ENCODE results near the gene ABHD1. TPM values are rescaled to one million over a fixed set of nuclear protein-coding genes. Genes with fewer than 3 reads are reported as not detected.

The ABHD1 gene
- total RNA-seq, 4 donors from 2014 or later: 0.48 TPM; not detected in 3

- no peak for TF ChIP-seq EP300 (IDR thresholded peaks at IDR 0.05; ENCODE audit: low read depth)
- no peak for TF ChIP-seq CTCF (IDR thresholded peaks at IDR 0.05)
- Histone ChIP-seq H3K9me3 (no peaks in the 10 kb centered on the region), H3K36me3 (no peaks in the 10 kb centered on the region), H3K27ac (no peak within 1 kb of the TSS), H3K4me1 (peaks cover 0 to 4% (median 0%) of the 10 kb centered on the region in 4 donors), H3K4me3 (no peak within 1 kb of the TSS), H3K27me3 (no peaks in the 10 kb centered on the region)
- WGBS, 2 donors (ENCODE audit: low coverage in 1 of 2): 71% methylated on average over 4 of the region's 4 CpGs; no CpG with 5 or more reads in 1 of the 2 donors
- in situ Hi-C loops (cut with MboI; ENCODE audit: low pct_ligation_motif_present in 1 of 4, low pct_unique_long_range_greater_than_20kb in 1 of 4, low sequenced_read_pairs in 3 of 4) (no loop called here), intact Hi-C loops (cut with DNase I; ENCODE audit: low total_unique reads) (loop anchor here (10.0 kb wide), 1 partner anchor 75 kb away; the partner anchor contains the start of genes ATRAID, CAD and SLC5A6)
- no peak for DNase-seq
Measured at GRCh38 chr2:27139310-27139709, 15.7 kb downstream of the ABHD1 start, which contains the start of gene PRR30. TSS of gene PRR30 (minus strand) at chr2:27139410. CDS start at chr2:27138329, 1,081 bp downstream.

GRCh38 chr2:27143285-27143684 lies 19.7 kb downstream of the ABHD1 start:
- no peak overlapping the region for H3K27ac ChIP-seq
- WGBS, 2 donors (ENCODE audit: low coverage in 1 of 2): 81% methylated on average over 1 of the region's 1 CpG; no CpG with 5 or more reads in 1 of the 2 donors
- no peaks in the 10 kb centered on the region for H3K9me3 ChIP-seq
- TF ChIP-seq POLR2AphosphoS5 (IDR thresholded peaks at IDR 0.05): no peak
- TF ChIP-seq EP300 (IDR thresholded peaks at IDR 0.05; ENCODE audit: low read depth): no peak
- no peak for TF ChIP-seq POLR2A (IDR thresholded peaks at IDR 0.05)
- TF ChIP-seq CTCF (IDR thresholded peaks at IDR 0.05): no peak
- H3K27me3 ChIP-seq: no peaks in the 10 kb centered on the region
- no peak overlapping the region for H3K4me3 ChIP-seq
- no peak for DNase-seq
- no peaks in the 10 kb centered on the region for H3K4me1 ChIP-seq
- in situ Hi-C loops (cut with MboI; ENCODE audit: low pct_ligation_motif_present in 1 of 4, low pct_unique_long_range_greater_than_20kb in 1 of 4, low sequenced_read_pairs in 3 of 4): no loop called here
- intact Hi-C loops (cut with DNase I; ENCODE audit: low total_unique reads): no loop called here
- H3K36me3 ChIP-seq: no peaks in the 10 kb centered on the region

GRCh38 chr2:27145682-27146081 lies 22.1 kb downstream of the ABHD1 start:
- H3K4me1 ChIP-seq: no peaks in the 10 kb centered on the region
- WGBS, 2 donors (ENCODE audit: low coverage in 1 of 2): 40 to 70% methylated on average over 1 to 2 of the region's 2 CpGs
- H3K27me3 ChIP-seq: no peaks in the 10 kb centered on the region
- intact Hi-C loops (cut with DNase I; ENCODE audit: low total_unique reads) (no loop called here), in situ Hi-C loops (cut with MboI; ENCODE audit: low pct_ligation_motif_present in 1 of 4, low pct_unique_long_range_greater_than_20kb in 1 of 4, low sequenced_read_pairs in 3 of 4) (no loop called here)
- H3K9me3 ChIP-seq: no peaks in the 10 kb centered on the region
- no peak for DNase-seq
- H3K4me3 ChIP-seq: no peak overlapping the region
- no peak overlapping the region for H3K27ac ChIP-seq
- no peak for TF ChIP-seq CTCF (IDR thresholded peaks at IDR 0.05)
- no peaks in the 10 kb centered on the region for H3K36me3 ChIP-seq

GRCh38 chr2:27147935-27148334 lies 24.3 kb downstream of the ABHD1 start:
- in situ Hi-C loops (cut with MboI; ENCODE audit: low pct_ligation_motif_present in 1 of 4, low pct_unique_long_range_greater_than_20kb in 1 of 4, low sequenced_read_pairs in 3 of 4) (no loop called here), intact Hi-C loops (cut with DNase I; ENCODE audit: low total_unique reads) (no loop called here)
- 80 to 93% methylated on average over 1 to 8 of the region's 8 CpGs for WGBS, 2 donors (ENCODE audit: low coverage in 1 of 2)
- H3K9me3 ChIP-seq: no peaks in the 10 kb centered on the region
- DNase-seq: no peak
- no peak overlapping the region for H3K27ac ChIP-seq
- no peaks in the 10 kb centered on the region for H3K36me3 ChIP-seq
- TF ChIP-seq EP300 (IDR thresholded peaks at IDR 0.05; ENCODE audit: low read depth) (no peak), CTCF (IDR thresholded peaks at IDR 0.05) (no peak), POLR2AphosphoS5 (IDR thresholded peaks at IDR 0.05) (no peak), POLR2A (IDR thresholded peaks at IDR 0.05) (no peak)
- no peaks in the 10 kb centered on the region for H3K4me1 ChIP-seq
- no peaks in the 10 kb centered on the region for H3K27me3 ChIP-seq
- no peak overlapping the region for H3K4me3 ChIP-seq

Data from transverse colon (tissue), 4 donors.